ENCODE results near the gene NR4A1. TPM values are rescaled to one million over a fixed set of nuclear protein-coding genes. Genes with fewer than 3 reads are reported as not detected.

The NR4A1 gene
- total and polyA plus RNA-seq, 4 donors: 45.1 to 77.9 (median 62.0) TPM

- DNase-seq: no peak
- Histone ChIP-seq H3K4me3 (peak overlapping the region; percentile 12), H3K27me3 (ENCODE audit: control insufficient read depth in 3 of 3, insufficient read depth in 3 of 3, low read length in 2 of 3) (no peaks in the 10 kb centered on the region), H3K9me3 (ENCODE audit: control insufficient read depth in 4 of 4, insufficient read depth in 3 of 4, low read length in 3 of 4) (no peaks in the 10 kb centered on the region), H3K4me1 (ENCODE audit: control insufficient read depth in 5 of 5, insufficient read depth in 5 of 5, low read length in 5 of 5) (peaks cover under 1 to 25% (median 19%) of the 10 kb centered on the region in 5 donors), H3K27ac (ENCODE audit: low read depth in 1 of 2, low read length in 1 of 2) (peak overlapping the region; percentile 24 to 34), H3K36me3 (ENCODE audit: control insufficient read depth in 4 of 4, insufficient read depth in 4 of 4, low read length in 4 of 4) (no peaks in the 10 kb centered on the region), H3K9ac (ENCODE audit: insufficient read depth in 1 of 2, low read length in 2 of 2) (no peak overlapping the region)
- no peak for ATAC-seq (ENCODE audit: insufficient read depth, low FRiP score)
- WGBS, 2 donors: 62 to 76% methylated on average over 6 of the region's 6 CpGs
- TF ChIP-seq CTCF (IDR thresholded peaks at IDR 0.05; ENCODE audit: control extremely low read depth, extremely low read depth): no peak
These were observed 12.8 kb upstream of the NR4A1 start for GRCh38 chr12:52038447-52038846.

- no peaks in the 10 kb centered on the region for H3K36me3 ChIP-seq (ENCODE audit: control insufficient read depth in 4 of 4, insufficient read depth in 4 of 4, low read length in 4 of 4)
- ATAC-seq (ENCODE audit: insufficient read depth, low FRiP score): no peak
- TF ChIP-seq CTCF (IDR thresholded peaks at IDR 0.05; ENCODE audit: control extremely low read depth, extremely low read depth): no peak
- 89 to 90% methylated on average over 3 of the region's 3 CpGs for WGBS, 2 donors
- H3K4me1 ChIP-seq (ENCODE audit: control insufficient read depth in 5 of 5, insufficient read depth in 5 of 5, low read length in 5 of 5): peaks cover 0 to 33% (median 21%) of the 10 kb centered on the region in 5 donors
- DNase-seq: no peak
- H3K9ac ChIP-seq (ENCODE audit: insufficient read depth in 1 of 2, low read length in 2 of 2): no peak overlapping the region
- no peak overlapping the region for H3K4me3 ChIP-seq
- no peaks in the 10 kb centered on the region for H3K9me3 ChIP-seq (ENCODE audit: control insufficient read depth in 4 of 4, insufficient read depth in 3 of 4, low read length in 3 of 4)
- H3K27ac ChIP-seq (ENCODE audit: low read depth in 1 of 2, low read length in 1 of 2): no peak overlapping the region
- H3K27me3 ChIP-seq (ENCODE audit: control insufficient read depth in 3 of 3, insufficient read depth in 3 of 3, low read length in 2 of 3): no peaks in the 10 kb centered on the region
These were observed 10.2 kb upstream of the NR4A1 start for GRCh38 chr12:52041035-52041434.

- Histone ChIP-seq H3K4me1 (ENCODE audit: control insufficient read depth in 5 of 5, insufficient read depth in 5 of 5, low read length in 5 of 5) (peaks cover 0 to 33% (median 14%) of the 10 kb centered on the region in 5 donors), H3K36me3 (ENCODE audit: control insufficient read depth in 4 of 4, insufficient read depth in 4 of 4, low read length in 4 of 4) (no peaks in the 10 kb centered on the region), H3K9ac (ENCODE audit: insufficient read depth in 1 of 2, low read length in 2 of 2) (no peak overlapping the region), H3K27ac (ENCODE audit: low read depth in 1 of 2, low read length in 1 of 2) (peak overlapping the region in 1 of 2 donors; percentile 48), H3K27me3 (ENCODE audit: control insufficient read depth in 3 of 3, insufficient read depth in 3 of 3, low read length in 2 of 3) (no peaks in the 10 kb centered on the region), H3K9me3 (ENCODE audit: control insufficient read depth in 4 of 4, insufficient read depth in 3 of 4, low read length in 3 of 4) (no peaks in the 10 kb centered on the region), H3K4me3 (no peak overlapping the region)
- WGBS, 2 donors: 37 to 56% methylated on average over 6 of the region's 6 CpGs
- TF ChIP-seq CTCF (IDR thresholded peaks at IDR 0.05; ENCODE audit: control extremely low read depth, extremely low read depth): no peak
- no peak for ATAC-seq (ENCODE audit: insufficient read depth, low FRiP score)
- peak; percentile 86 to 87 (median 86) for DNase-seq
These were observed 9.5 kb upstream of the NR4A1 start for GRCh38 chr12:52041695-52042123.
